ENCODE data around the gene KCNK2.
A peak's percentile ranks its signal among the peaks of the same experiment; 100 is the strongest.

Gene KCNK2

DNA sequence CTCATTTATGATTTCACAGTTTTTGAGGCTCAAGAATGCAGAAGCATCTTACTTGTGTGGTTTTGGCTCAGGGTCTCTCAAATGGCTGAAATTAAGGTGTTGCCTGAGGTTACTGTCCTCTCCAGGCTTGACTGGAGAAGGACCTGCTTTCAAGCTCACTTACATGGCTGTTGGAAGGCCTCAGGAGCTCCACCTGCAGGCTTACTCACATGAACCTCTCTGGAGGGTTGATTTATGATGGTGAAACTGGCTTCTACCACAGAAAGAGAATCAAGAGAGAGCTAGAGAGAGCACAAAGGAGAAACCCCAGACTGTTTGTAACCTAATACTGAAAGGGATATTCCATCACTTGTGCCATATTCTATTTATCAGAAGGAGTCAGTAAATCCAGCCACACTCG is 6.2 kb upstream of the KCNK2 start:
- no peak for TF ChIP-seq GATA1 (IDR thresholded peaks at IDR 0.05; ENCODE audit: low read depth, low read length)
- TF ChIP-seq POLR2A (IDR thresholded peaks at IDR 0.05; ENCODE audit: low read length), result no peak
- peak; percentile 25 to 35 for DNase-seq

DNA sequence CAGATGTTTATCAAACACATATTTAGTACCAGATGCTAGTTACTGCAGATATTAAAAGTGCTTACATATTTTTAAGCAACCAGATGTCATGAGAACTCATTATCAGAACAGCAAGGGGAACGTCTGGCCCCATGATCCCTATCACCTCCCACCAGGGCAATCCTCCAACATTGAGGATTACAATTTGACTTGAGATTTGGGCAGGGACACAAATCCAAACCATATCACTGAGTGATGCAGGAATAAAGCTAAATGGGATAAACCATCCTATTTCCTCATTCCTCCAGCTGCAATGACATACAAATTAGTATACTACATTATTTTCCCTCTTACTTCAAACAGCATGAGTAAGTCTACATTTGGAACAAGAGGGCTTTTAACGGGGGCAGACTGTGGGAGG is 3.1 kb upstream of the KCNK2 start:
- peak in 1 of 2 experiments; percentile 5 for DNase-seq
- no peak for TF ChIP-seq GATA1 (IDR thresholded peaks at IDR 0.05; ENCODE audit: low read depth, low read length)
- no peak for TF ChIP-seq POLR2A (IDR thresholded peaks at IDR 0.05; ENCODE audit: low read length)

DNA sequence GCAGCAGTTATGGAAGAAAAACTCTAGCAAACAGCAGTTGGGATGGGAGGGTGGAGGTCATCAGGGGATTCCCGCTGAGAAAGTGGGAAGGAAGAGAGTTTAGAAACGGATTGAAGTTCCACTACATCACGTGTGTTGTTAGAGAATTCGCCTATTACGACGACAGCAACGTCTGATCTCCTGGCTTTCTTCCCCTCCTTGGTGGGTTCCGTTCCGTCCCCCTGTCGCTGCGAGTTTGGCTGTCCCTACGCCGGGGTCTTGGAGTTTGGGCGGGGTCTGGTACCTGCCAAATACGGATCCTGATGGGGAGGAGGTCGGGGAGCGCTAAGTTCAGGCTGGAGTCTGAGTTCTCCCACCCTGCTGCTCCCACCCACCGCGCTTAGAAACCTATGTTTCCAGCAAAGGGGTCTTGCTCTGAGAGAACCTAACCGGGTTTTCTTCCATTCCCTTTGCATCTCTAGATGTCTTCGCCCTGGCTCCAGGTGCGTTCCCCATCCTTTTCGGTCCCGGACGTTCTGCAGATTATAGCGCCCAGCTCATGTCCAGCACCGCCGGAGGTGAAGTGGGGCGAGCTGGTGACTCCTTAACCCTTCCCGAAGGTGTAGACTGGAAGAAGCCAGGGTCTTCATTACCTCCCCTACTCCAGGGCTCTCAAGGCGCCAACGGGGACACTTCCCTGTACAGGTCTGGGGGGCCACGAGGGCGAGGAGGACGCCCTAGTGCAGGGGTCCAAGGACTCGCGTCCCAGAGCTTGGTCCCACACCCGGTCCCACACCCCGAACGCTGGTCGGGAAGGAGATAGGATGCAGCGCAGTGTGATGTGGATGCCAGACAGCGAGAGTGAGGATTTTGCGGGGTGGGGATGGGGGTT is 641 bp upstream of the KCNK2 start:
- no peak for TF ChIP-seq GATA1 (IDR thresholded peaks at IDR 0.05; ENCODE audit: low read depth, low read length)
- TF ChIP-seq POLR2A (IDR thresholded peaks at IDR 0.05; ENCODE audit: low read length), result no peak
- DNase-seq, result no peak

DNA sequence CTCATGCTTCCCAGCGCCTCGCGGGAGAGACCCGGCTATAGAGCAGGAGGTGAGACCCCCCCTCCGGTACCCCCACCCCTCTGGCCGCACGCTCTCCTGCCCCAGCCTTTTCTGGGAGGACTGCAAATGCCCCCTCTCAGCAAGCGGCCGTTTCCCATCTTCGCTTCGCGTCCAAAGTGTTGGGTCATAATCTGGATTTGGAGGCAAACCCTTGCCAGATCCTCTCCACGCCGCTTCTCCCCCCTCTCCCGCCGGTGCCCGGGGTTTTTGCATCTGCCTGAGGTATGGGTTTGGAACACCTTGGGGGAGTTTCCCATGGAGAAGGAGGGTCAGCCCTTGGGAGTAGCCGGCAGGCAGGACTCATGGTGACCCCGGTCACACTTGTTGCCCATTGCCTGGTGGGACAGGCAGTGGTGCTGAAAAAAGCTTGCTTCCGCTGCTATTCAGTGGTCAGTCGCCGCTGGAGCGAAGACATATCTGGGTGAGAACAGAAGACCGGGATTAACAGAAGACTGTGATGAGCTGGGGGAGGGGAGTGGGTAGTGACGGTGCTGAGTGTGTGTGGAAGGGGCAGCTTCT is 935 bp downstream of the KCNK2 start:
- TF ChIP-seq GATA1 (IDR thresholded peaks at IDR 0.05; ENCODE audit: low read depth, low read length) (no peak), POLR2A (IDR thresholded peaks at IDR 0.05; ENCODE audit: low read length) (no peak)
- no peak for DNase-seq

DNA sequence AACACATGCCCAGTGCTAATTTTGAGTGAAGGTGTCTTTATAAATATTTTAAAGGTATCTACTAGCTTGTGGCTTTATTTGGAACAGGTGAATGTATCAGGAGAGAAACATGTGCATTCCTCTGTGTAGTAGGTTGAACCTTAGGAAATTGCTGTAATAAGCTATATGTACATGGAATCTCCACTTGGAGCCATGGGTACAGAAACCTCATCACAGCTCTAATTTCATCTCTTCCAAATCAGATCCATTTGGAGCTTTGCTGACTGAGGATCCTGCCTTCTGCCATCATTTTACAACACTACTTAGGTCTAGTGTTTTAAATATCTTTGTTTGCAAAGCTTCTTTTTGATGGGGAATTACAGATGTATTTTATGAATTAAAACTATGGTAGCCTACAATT is 2.1 kb downstream of the KCNK2 start:
- TF ChIP-seq POLR2A (IDR thresholded peaks at IDR 0.05; ENCODE audit: low read length), result no peak
- TF ChIP-seq GATA1 (IDR thresholded peaks at IDR 0.05; ENCODE audit: low read depth, low read length), result no peak
- no peak for DNase-seq

DNA sequence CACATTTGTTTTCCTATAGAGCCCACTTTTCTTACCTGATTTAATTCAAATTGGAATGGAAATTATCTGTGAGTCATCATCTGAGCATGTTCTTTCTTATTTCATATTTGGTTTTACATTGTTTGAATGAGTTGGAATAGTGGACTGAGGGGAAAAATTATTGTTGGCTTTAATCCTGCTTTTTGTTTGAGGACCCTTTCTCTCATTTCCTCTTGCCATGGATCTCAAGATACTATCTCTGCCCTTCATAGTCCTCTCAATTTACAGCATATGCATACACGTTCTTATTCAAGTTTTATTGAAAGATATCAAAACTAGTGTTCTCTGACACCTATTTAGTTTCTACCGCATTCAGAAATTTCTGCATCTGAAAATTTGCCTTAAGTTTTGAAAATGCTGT is 5.1 kb downstream of the KCNK2 start:
- no peak for TF ChIP-seq POLR2A (IDR thresholded peaks at IDR 0.05; ENCODE audit: low read length)
- TF ChIP-seq GATA1 (IDR thresholded peaks at IDR 0.05; ENCODE audit: low read depth, low read length), result no peak
- no peak for DNase-seq

DNA sequence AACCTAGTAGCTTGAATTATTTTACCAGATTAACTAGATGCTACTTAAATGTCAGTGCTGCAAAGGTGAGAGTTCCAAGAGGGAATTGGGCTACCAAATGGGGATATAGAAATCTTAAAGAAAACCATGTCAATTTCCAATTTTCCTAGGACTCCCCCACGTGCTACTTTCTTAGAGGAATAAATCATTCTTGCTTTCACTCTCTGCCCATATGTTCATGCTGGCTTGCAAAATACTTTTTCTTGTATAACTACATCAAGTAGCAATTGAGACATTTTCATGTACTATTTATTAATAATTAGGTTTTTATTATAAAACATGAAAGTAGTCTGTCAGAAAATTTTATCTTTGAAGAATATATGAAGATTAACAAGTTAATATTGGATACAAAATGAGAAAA is 11.8 kb downstream of the KCNK2 start:
- TF ChIP-seq POLR2A (IDR thresholded peaks at IDR 0.05; ENCODE audit: low read length) (no peak), GATA1 (IDR thresholded peaks at IDR 0.05; ENCODE audit: low read depth, low read length) (no peak)
- no peak for DNase-seq

DNA sequence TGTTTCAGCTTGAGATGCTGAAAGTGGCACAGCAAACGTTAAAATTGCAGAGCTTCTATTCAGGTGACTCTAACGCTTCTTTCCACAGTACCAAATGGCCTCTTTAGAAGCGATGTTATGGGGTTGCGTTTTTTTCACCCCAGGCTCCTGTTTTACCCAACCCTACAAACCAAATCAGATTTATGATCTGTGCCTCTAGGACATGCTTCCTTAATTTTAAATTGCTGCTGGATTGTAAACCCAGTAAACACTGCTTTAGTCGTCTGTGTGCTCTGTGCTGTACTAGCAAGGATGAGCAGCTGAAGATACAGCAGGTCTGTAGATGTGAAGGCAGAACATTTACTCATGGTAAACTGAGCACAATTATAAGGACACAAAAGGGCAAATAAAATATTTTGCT is 13.0 kb downstream of the KCNK2 start:
- no peak for TF ChIP-seq POLR2A (IDR thresholded peaks at IDR 0.05; ENCODE audit: low read length)
- TF ChIP-seq GATA1 (IDR thresholded peaks at IDR 0.05; ENCODE audit: low read depth, low read length), result no peak
- DNase-seq, result no peak

DNA sequence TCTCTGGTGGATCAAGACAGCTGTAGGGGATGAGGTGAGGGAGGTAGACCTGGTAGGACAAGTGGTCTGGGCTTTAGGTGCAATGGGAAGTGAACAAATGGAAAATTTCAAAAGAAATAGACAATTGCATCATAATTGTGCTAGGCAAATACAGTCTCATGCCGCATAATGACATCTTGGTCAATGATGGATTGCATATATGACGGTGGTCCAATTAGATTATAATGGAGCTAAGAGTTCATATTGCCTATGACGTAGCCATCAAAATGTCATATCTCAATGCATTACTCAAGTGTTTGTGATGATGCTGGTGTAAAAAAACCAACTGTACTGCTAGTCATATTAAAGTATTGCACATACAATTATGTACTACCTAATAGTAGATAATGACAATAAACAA is 19.0 kb downstream of the KCNK2 start:
- DNase-seq, result no peak
- TF ChIP-seq POLR2A (IDR thresholded peaks at IDR 0.05; ENCODE audit: low read length) (no peak), GATA1 (IDR thresholded peaks at IDR 0.05; ENCODE audit: low read depth, low read length) (no peak)

DNA sequence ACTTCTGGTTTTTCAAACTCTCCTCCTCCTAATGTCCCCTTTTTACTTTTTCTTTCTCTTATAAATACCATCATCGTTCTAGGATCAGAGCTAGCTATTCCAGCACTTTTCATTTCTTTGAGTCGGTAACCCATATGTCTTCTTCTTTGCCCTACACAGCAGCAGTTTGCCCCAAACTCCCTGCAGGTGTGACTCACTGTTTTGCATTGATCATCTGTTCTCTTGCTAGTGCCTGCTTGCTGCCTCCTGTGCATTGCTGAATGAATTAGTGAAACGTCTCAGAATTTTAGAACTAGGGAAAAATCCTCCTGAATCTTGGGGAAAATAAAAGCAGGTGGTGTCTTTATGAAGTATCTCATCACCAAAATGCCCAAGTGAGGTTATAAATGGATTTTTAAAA is 21.7 kb downstream of the KCNK2 start:
- no peak for TF ChIP-seq GATA1 (IDR thresholded peaks at IDR 0.05; ENCODE audit: low read depth, low read length)
- no peak for TF ChIP-seq POLR2A (IDR thresholded peaks at IDR 0.05; ENCODE audit: low read length)
- no peak for DNase-seq

DNA sequence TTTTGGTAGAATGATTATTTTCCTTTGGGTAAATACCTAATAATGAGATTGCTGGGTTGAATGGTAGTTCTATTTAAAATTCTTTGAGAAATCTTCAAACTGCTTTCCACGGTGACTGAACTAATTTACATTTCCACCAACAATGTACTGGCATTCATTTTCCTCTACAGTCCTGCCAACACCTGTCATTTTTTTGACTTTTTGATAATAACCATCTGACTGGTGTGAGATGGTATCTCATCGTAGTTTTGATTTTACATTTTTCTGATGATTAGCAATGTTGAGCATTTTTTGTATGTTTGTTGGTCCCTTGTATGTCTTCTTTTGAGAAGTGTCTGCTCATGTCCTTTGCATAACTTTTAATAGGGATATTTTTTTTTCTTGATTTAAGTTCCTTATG is 23.5 kb downstream of the KCNK2 start:
- TF ChIP-seq GATA1 (IDR thresholded peaks at IDR 0.05; ENCODE audit: low read depth, low read length), result no peak
- TF ChIP-seq POLR2A (IDR thresholded peaks at IDR 0.05; ENCODE audit: low read length), result no peak
- no peak for DNase-seq

DNA sequence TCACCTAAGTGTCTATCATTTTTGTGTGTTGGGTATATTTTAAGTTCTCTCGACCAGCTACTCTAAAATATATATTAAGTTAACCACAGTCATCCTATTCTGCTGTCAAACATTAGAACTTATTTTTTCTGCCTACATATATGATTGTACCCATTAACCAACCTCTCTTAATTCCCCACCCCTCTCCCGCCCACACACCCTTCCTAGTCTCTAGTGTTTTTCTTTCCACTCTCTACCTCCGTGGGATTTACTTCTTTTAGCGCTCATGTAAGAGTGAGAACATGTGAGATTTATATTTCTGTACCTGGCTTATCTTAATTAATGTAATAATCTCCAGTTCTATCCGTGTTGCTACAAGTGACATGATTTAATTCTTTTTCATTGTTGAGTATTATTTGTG is 26.6 kb downstream of the KCNK2 start:
- TF ChIP-seq GATA1 (IDR thresholded peaks at IDR 0.05; ENCODE audit: low read depth, low read length) (no peak), POLR2A (IDR thresholded peaks at IDR 0.05; ENCODE audit: low read length) (no peak)

DNA sequence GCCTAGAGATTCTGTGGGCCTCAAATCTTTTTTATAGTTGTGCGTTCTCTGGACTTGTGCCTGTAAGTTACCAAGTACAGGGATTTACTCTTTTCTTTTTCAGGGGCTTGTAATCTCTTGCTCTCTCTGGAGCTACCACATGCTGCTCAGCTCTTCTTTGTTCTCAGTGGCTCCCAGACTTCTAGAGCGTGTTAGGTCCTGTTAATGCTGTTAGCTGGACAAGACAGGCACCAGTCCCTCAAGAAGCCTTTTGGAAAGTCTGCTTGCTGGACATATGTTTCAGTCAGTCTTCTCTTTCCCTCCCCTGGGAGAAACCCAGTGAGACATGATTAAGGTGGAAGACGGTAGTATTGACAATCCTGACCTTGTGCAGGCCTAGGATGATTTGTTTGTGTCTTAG is 29.4 kb downstream of the KCNK2 start:
- TF ChIP-seq POLR2A (IDR thresholded peaks at IDR 0.05; ENCODE audit: low read length), result no peak
- no peak for TF ChIP-seq GATA1 (IDR thresholded peaks at IDR 0.05; ENCODE audit: low read depth, low read length)
- no peak for DNase-seq

More for the DNA sequence above, 26.6 kb downstream of the KCNK2 start:
- DNase-seq, result no peak

DNA sequence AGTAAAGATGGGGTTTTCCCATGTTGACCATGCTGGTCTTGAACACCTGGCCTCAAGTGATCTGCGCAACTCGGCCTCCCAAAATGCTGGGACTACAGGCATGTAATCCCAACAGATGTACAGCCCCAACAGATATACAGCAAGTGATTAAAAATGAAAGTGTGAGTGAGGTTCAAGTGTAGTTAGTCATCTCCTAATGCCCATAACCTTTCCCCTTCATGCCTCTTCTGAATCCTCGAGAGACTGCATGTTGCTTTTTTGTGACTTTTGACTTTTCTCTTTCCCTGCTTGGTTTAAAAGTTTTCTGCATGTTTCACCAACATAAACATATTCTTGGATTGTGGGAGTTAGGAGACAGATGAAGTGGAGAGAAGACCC is 31.2 kb downstream of the KCNK2 start:
- DNase-seq, result no peak

More for the DNA sequence above, 31.2 kb downstream of the KCNK2 start:
- TF ChIP-seq GATA1 (IDR thresholded peaks at IDR 0.05; ENCODE audit: low read depth, low read length) (no peak), POLR2A (IDR thresholded peaks at IDR 0.05; ENCODE audit: low read length) (no peak)
